ENCODE measurements around the gene CYP39A1.

Gene CYP39A1

DNA sequence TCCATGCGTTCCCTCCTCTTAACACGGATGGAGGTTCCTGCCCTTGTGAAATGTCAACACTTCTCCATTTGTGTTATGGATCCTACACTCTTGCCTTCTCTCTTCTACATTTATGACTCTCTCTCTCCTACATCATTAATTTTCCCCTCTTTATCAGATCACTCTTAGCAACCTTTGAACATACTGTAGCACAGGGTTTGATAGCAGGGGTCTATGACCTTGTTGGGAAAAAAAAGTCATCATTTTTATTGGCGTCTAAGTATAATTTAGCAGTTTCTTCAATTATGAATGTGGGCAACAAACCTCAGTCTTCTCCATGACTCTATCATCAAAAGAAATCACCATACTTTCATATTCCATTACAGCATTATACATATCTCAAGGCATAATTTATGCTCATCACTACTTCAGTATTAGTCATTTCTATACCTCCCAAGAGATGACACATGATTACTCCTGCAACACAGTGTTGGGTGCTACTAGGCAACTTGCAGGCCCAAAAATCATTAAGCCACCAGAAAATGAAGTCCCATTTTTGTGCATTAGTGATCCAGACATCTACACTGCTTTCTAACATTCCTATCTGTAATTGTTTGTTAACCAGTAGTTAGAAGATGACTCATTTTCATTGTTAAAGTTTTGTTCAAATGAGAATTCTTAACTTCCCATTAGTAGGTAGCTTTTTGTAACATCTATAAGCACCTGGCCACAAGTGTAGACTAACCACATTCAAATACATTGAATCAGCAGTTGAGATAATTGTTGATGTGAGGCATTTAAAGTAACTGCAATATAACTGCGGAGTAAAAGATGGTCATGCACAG is 9.5 kb downstream of the CYP39A1 start:
- Histone ChIP-seq H3K4me3 (replicated peaks; ENCODE audit: insufficient read depth, low read length) (no peak overlapping the region), H3K27ac (replicated peaks) (no peak overlapping the region), H3K27me3 (ENCODE audit: insufficient read depth, poor library complexity, severe bottlenecking) (no peaks in the 10 kb centered on the region)
- no peak for TF ChIP-seq GABPA (IDR thresholded peaks at IDR 0.05; ENCODE audit: low read depth)
- TF ChIP-seq, protein P1, sequence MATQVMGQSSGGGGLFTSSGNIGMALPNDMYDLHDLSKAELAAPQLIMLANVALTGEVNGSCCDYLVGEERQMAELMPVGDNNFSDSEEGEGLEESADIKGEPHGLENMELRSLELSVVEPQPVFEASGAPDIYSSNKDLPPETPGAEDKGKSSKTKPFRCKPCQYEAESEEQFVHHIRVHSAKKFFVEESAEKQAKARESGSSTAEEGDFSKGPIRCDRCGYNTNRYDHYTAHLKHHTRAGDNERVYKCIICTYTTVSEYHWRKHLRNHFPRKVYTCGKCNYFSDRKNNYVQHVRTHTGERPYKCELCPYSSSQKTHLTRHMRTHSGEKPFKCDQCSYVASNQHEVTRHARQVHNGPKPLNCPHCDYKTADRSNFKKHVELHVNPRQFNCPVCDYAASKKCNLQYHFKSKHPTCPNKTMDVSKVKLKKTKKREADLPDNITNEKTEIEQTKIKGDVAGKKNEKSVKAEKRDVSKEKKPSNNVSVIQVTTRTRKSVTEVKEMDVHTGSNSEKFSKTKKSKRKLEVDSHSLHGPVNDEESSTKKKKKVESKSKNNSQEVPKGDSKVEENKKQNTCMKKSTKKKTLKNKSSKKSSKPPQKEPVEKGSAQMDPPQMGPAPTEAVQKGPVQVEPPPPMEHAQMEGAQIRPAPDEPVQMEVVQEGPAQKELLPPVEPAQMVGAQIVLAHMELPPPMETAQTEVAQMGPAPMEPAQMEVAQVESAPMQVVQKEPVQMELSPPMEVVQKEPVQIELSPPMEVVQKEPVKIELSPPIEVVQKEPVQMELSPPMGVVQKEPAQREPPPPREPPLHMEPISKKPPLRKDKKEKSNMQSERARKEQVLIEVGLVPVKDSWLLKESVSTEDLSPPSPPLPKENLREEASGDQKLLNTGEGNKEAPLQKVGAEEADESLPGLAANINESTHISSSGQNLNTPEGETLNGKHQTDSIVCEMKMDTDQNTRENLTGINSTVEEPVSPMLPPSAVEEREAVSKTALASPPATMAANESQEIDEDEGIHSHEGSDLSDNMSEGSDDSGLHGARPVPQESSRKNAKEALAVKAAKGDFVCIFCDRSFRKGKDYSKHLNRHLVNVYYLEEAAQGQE (IDR thresholded peaks at IDR 0.05; ENCODE audit: insufficient replicate concordance, low read depth): no peak
- TF ChIP-seq, protein P2, sequence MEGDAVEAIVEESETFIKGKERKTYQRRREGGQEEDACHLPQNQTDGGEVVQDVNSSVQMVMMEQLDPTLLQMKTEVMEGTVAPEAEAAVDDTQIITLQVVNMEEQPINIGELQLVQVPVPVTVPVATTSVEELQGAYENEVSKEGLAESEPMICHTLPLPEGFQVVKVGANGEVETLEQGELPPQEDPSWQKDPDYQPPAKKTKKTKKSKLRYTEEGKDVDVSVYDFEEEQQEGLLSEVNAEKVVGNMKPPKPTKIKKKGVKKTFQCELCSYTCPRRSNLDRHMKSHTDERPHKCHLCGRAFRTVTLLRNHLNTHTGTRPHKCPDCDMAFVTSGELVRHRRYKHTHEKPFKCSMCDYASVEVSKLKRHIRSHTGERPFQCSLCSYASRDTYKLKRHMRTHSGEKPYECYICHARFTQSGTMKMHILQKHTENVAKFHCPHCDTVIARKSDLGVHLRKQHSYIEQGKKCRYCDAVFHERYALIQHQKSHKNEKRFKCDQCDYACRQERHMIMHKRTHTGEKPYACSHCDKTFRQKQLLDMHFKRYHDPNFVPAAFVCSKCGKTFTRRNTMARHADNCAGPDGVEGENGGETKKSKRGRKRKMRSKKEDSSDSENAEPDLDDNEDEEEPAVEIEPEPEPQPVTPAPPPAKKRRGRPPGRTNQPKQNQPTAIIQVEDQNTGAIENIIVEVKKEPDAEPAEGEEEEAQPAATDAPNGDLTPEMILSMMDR (IDR thresholded peaks at IDR 0.05; ENCODE audit: insufficient read depth, low read length): no peak
- no peak for TF ChIP-seq POLR2AphosphoS5 (IDR thresholded peaks at IDR 0.05; ENCODE audit: low read depth)
- TF ChIP-seq SPI1 (IDR thresholded peaks at IDR 0.05; ENCODE audit: borderline replicate concordance, low read depth): no peak
- no peak for DNase-seq (ENCODE audit: low read depth in 1 of 2, low spot score in 1 of 2)

DNA sequence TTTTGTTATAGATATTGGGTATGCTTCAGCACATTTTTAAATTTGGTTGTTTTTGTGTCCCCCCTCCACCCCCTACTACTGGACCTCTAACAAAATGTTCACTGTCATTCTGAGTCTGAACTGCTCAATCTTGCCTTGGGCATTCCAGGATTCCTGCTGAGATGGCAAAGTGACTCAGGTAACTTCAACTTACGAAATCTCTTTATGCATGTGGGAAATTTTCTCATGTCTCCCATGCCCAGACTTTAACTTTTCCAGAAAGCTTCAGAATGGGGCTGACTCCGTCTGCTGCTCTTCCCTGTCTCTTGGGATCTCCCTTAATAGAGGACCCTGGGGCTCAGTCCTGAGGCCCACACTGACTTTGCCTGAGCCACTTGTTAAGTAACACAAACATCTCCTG is 14.0 kb downstream of the CYP39A1 start:
- no peak overlapping the region for H3K27ac ChIP-seq (replicated peaks)
- TF ChIP-seq SPI1 (IDR thresholded peaks at IDR 0.05; ENCODE audit: borderline replicate concordance, low read depth) (no peak), POLR2AphosphoS5 (IDR thresholded peaks at IDR 0.05; ENCODE audit: low read depth) (no peak)
- TF ChIP-seq, protein P2 (IDR thresholded peaks at IDR 0.05; ENCODE audit: insufficient read depth, low read length): no peak
- TF ChIP-seq, protein P1 (IDR thresholded peaks at IDR 0.05; ENCODE audit: insufficient replicate concordance, low read depth): no peak
- no peak overlapping the region for H3K4me3 ChIP-seq (replicated peaks; ENCODE audit: insufficient read depth, low read length)
- no peaks in the 10 kb centered on the region for H3K27me3 ChIP-seq (ENCODE audit: insufficient read depth, poor library complexity, severe bottlenecking)
- no peak for DNase-seq (ENCODE audit: low read depth in 1 of 2, low spot score in 1 of 2)

- no peaks in the 10 kb centered on the region for H3K27me3 ChIP-seq (ENCODE audit: insufficient read depth, poor library complexity, severe bottlenecking)
- TF ChIP-seq, protein P2 (IDR thresholded peaks at IDR 0.05; ENCODE audit: insufficient read depth, low read length): no peak
- TF ChIP-seq, protein P1 (IDR thresholded peaks at IDR 0.05; ENCODE audit: insufficient replicate concordance, low read depth): no peak
- TF ChIP-seq SPI1 (IDR thresholded peaks at IDR 0.05; ENCODE audit: borderline replicate concordance, low read depth) (no peak), GABPA (IDR thresholded peaks at IDR 0.05; ENCODE audit: low read depth) (no peak), POLR2AphosphoS5 (IDR thresholded peaks at IDR 0.05; ENCODE audit: low read depth) (no peak)
- H3K27ac ChIP-seq (replicated peaks): no peak overlapping the region
- DNase-seq (ENCODE audit: low read depth in 1 of 2, low spot score in 1 of 2): no peak
- no peak overlapping the region for H3K4me3 ChIP-seq (replicated peaks; ENCODE audit: insufficient read depth, low read length)
Measured at GRCh38 chr6:46637933-46638332, 14.7 kb downstream of the CYP39A1 start.

Measured in HL-60 (cell line).